Endometrial microvascular endothelial cells (primary cell): ENCODE data around the gene RAB5B. TPM values are rescaled to one million over a fixed set of nuclear protein-coding genes. Genes with fewer than 3 reads are reported as not detected.

Experiments used
- in situ Hi-C: cut with HindIII; loops from 2 replicates; pipeline ENCODE4 v1.10.0; 2017; ENCODE audit warnings: low sequenced_read_pairs, low pct_unique_long_range_greater_than_20kb; ENCODE audit errors: inconsistent ontology term
- total RNA-seq: library from RNA; depleted of rRNA; stranded (reverse); fragments of >200 nt; gene quantifications from one replicate; pipeline ENCODE4 v1.2.3, GENCODE V29; 2015; ENCODE audit errors: inconsistent ontology term

Gene RAB5B
- total RNA-seq, 1 donor from 2014 or later: 53.3 TPM

DNA sequence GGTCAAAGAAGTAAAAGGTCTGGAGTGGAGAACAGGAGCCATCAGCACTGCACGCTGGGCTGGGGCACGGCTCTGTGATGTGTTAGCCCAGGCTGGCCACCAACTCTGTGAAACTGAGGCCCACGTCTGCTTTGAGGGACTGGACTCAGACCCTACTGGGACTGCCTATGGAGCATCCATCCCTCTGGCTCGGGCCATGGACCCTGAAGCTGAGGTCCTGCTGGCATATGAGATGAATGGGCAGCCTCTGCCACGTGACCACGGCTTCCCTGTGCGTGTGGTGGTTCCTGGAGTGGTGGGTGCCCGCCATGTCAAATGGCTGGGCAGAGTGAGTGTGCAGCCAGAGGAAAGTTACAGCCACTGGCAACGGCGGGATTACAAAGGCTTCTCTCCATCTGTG lies 30.3 kb downstream of the RAB5B start:
- in situ Hi-C loops: no loop called here

DNA sequence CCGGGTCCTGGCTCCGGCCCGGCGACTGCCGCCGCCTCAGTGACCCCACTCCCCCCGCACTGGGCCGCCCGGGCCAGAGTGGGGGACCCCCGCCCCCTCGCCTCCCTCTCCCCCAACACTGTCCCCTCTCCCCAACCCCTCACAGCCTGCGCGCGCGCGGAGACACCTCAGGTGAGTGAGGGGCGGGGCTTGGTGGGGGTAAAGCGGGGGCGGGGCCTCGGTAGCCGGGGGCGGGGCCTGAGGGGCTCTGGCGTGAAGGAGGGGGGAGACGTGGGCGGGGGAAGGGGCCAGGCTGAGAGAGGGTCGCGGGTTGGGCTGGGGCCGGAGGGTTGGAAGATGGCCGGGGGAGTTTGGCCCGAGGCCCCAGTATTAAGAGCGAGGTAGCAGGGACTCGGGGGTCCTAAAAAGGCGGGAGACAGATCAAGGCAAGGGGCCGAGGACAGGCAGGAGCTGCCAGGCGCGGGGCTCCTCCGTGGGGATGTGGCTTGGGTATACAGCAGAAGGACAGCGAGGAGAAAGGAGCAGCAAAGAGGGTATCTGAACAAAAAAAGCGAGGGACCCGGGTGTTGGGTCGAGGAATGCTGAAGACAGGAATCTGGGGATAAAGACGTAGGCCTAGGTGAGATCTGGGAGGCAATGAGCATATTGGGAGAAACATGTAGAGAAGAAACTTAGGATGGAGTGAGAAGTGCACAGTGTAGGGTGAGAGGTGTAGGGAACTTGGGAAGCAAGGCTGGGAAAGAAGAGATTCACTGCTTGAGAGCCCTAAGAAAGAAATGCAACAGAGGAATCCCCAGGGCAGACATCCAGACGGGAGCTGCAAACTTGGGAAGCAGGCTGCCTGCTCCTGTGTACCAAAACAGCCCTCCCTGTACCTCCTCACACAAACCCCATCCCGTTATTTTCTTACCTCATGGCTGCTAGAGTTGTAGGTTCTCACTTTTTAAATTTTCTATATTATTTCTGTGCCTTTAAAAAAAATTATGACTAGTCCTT lies 34.0 kb downstream of the RAB5B start:
- in situ Hi-C loops: no loop called here

DNA sequence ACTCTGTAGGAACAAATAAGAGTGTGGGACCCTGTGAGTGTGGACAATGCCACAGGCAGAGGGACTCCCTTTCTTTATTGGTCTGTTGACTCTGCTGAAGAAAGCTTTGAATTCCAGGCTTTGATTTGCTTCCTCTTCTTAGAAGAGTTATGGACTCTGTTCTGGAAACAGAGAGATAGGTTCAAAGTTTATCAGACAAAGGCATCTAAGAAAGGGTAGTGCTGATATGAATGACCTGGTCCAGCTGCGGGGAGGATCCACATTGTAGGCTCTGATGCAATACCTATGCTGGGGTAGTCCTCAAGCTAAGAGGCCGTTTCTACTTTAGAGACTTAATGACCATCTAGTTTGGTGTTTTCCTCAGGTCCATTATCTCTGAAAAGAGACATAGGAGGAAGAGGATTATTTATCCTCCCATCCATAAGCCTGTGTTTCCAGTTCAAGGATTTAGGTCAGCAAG lies 36.3 kb downstream of the RAB5B start:
- in situ Hi-C loops: no loop called here

DNA sequence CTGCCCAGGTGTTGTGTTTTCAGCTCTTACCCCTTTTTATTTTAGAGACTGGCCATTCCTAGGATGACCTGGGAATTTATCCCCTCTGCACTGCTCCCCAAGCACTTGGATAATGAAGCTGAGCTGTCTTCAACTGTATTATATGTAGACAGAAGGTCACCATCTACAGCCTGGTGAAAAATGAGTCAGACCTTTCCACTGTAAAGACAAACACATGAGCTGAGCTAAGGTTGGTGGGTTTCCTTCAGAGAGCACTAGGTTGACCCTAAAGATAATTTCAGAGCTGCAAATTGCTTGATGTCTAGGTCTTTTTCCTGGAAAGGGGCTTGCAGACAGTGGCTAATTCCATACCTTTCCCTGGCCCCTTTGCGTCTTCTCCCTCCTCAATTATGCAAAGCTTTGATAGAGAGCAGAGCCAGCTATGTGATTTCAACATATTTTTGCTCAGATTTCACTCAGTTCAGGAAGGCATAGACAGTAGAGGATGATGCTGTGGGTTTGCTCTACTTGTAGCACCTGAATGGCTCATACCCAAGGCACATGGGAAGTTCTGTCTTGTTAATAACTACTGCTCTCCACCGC lies 37.7 kb downstream of the RAB5B start:
- in situ Hi-C loops: no loop called here

DNA sequence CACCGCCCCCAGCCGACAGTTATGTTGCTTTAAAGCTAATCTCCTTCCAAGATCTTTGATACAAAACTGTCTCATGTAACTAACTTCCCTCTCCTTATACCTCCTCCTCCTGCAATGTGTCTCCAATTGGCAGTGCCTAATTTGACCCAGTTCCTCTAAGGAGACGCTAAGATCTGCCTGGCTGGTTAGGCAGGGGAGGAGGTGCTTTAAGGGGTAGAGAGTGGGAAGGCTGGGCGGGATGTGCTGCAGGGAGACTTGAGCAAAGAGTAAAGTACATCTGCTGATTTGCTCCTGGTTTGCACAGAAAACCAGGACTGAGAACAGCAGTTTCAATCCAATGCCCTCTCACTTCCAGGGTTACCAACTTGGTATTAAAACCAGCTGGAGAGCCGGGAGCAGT lies 39.6 kb downstream of the RAB5B start:
- in situ Hi-C loops: no loop called here

DNA sequence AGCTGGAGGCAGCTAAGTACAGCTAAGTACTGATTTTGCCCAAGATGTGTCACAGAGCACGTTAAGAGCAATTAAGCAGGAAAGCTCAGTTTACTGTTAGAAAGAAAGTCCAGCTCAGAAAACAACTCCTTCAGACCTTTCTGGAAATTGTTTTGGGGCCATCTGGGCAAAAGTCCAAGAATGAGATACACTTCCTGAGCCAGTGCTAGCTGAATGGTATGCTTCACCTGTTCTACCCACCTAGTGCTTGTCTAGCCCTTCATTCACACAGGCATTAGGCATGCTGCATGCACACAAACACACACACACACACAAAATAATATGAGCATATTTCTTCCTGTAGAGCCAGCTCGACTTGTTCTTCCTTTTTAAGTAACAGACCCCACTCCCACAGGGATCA lies 40.3 kb downstream of the RAB5B start:
- in situ Hi-C loops: no loop called here

DNA sequence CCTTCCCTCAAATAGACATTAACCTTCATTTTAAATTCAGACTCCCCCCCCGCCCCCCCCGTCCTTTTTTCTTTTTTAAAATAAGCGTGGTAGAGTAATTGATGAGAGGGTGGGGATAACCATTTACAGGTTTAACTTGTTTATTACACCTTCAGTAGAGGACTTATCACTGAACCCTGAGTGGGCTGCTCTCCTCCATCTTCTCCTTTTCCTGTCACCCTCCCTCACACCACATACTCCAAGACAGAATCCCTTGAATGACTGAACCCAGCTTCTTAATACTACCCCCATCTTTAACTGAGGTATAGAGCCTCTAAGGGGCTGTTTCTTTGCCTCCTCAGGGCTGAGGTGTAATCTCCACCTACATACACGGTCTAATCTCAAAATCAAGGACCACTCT lies 43.3 kb downstream of the RAB5B start:
- in situ Hi-C loops: no loop called here

DNA sequence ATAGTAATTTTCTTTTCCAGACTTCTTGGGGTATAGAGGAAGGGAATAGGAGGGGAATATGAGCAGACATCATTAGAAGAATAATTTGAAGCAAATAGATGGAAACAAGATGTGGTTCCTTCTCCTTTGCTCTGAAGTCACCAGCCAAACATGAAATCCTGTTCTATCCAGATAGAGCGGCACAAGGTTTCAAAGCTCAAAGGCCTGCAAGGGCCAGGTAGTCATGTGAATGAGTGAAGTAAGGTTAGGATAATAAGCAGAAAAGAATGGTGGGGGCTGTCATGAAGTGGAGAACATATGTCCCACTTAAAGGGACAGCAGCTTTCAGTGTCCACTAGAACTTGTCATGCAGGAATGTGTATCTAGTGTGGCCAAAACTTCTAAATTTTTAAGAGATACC lies 44.5 kb downstream of the RAB5B start:
- in situ Hi-C loops: no loop called here

DNA sequence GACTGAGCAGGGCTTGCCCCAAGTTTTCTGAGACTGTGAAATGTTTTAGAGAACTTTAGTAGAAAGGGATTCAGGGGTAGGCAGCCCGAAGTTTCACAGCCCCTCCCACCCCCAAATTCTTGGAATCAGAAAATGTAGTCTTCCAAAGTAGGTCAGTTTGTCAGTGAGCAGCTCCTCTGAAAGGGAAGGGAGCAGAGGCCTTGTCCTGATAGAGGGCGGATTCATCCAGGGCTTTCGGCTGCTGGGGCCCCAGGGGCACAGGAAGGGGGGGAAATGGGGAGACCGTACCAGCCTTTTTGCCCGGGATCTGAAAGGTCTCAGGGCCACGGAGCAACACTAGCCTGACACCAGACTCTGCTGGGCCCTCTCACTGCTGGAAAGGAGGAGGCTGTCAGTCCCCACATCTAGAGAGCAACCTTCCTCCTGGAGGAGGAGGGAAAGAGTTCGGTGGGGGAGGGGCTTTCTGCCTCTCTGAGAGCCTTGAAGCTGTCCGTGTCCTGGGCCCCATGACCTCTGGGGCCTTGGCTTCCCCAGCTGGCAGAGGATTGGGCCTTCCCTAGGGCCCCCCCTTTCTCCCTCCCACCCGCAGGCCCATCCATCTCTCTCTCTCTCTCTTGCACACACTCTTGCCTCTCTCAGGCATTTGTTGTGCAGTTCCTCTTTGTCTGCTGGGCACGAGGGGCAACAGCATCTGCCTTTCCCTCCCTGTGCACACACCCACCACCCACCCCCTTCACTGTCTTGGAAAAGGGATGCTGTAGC lies 46.7 kb downstream of the RAB5B start, which contains the start of gene IKZF4:
Gene IKZF4 (plus strand): TSS at position 621 of the 762 bp plus-strand sequence. CDS start 451 bp downstream, outside the sequence.
- in situ Hi-C loops: no loop called here

DNA sequence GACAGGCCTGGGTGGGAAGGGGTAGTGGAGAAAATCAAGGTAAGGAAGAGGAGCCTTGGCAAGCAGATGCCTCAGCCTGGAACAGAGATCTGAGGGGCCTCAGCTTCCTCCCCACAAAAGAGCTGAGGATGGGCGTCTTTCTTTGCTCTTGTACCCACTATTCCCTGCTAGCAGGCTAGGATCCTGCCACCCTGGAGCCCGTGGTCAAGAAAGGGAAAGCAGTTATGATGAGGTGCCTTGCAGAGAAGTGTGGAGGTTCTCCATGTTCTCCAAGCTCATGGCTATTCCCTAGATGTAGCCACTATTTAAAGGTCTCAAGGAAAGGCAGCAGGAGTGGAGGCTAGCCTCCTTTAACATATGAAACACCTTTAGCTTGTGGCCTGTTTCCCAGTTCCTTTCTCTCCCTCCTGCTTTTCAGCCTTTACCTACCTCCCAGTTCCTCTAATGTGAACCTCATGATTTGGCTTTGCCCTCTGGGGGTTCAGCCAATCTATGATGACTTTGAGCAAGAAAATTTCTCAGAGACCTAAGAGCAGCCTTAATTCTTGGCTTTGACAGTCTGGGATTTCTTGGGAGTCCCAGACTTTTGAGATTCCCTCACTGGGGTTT lies 48.1 kb downstream of the RAB5B start:
- in situ Hi-C loops: no loop called here

DNA sequence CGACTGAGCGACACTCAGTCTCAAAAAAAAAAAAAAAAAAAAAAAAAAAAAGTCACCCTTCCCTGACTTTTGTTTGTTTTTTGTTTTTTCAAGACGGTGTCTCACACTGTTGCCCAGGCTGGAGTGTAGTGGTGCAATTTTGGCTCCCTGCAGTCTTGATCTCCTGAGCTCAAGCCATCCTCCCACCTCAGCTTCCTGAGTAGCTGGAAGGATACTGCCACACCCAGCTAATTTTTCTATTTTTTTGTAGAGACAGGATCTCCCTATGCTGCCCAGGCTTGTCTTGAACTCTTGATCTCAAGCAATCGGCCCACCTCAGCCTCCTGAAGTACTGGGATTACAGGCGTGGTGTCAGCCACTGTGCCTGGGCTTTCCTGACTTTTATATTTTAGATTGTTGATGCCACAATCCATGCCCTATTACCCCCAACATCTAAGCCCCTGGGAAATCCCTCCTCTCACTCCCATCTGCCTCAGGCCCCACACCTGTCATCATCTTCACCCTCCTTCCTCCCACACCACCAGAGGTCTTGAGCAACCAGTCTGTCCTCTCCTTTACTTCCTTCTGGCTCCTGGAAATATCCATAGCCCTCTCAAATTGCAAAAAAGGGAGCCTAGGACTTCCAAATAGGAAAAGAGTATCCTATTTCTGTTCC lies 54.8 kb downstream of the RAB5B start:
- in situ Hi-C loops: no loop called here

DNA sequence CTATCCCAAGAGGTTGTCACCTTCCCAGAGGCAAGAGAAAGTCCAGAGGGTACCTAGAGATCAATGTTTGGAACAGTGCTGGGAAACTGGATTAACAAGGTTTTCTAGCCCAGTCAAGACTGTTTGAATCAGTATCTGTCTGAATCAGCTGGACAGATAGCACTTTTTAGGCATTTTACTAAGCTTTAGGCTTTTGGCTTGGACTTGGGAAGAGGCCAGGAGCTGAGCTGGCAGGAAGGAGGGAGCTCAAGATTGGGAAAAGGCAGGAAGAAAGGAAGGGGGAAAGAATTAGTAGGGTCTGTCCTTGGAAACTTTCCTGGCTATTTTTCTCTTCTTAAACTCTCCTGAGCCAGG lies 55.3 kb downstream of the RAB5B start:
- in situ Hi-C loops: no loop called here

DNA sequence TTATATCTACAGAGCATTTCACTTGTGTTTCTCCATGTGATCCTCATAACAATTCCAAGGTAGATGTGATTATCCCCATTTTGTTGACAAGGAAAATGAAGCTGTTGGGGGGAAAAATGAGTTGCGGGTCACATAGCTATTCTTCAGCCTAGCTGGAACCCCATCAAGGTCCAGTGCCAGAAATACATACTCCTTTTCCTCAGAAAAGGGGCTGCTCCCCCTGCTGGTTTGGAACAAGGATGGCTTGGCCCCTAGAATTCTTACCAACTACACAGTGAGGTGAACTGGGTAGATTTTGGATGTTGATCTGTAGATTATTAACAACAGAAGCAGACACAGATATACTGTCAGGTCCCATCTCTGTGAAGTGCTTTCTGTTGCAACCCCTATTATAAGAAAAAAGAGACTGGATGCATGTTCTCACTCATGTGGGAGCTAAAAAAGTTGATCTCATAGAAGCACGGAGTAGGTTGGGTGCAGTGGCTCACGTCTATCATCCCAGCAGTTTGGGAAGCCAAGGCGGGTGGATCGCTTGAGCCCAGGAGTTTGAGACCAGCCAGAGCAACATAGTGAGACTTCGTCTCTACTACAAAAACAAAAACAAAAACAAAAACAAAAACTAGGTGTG lies 55.9 kb downstream of the RAB5B start:
- in situ Hi-C loops: no loop called here

DNA sequence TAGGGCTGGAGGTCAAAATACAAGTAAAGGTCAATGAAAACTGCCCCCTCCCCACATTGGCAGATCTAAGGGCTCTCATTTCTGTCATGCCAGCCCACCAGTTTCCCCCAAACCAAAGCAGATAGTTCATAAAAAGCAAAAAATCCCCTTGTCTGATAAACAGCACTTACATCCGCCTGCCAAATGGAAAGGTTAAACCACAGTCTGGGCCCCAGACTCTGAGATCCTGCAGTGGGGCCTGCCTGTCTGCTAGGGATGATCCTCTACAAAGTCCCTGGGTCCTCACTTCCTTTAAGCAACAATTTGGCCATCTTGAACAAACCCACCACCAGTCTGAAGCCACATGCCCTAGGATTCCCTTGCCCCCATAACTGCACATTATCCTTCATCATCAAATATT lies 58.1 kb downstream of the RAB5B start:
- in situ Hi-C loops: no loop called here

DNA sequence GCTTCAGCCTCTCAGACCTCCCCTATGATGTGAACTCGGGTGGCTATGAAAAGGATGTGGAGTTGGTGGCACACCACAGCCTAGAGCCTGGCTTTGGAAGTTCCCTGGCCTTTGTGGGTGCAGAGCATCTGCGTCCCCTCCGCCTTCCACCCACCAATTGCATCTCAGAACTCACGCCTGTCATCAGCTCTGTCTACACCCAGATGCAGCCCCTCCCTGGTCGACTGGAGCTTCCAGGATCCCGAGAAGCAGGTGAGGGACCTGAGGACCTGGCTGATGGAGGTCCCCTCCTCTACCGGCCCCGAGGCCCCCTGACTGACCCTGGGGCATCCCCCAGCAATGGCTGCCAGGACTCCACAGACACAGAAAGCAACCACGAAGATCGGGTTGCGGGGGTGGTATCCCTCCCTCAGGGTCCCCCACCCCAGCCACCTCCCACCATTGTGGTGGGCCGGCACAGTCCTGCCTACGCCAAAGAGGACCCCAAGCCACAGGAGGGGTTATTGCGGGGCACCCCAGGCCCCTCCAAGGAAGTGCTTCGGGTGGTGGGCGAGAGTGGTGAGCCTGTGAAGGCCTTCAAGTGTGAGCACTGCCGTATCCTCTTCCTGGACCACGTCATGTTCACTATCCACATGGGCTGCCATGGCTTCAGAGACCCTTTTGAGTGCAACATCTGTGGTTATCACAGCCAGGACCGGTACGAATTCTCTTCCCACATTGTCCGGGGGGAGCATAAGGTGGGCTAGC lies 60.9 kb downstream of the RAB5B start:
- in situ Hi-C loops: no loop called here

DNA sequence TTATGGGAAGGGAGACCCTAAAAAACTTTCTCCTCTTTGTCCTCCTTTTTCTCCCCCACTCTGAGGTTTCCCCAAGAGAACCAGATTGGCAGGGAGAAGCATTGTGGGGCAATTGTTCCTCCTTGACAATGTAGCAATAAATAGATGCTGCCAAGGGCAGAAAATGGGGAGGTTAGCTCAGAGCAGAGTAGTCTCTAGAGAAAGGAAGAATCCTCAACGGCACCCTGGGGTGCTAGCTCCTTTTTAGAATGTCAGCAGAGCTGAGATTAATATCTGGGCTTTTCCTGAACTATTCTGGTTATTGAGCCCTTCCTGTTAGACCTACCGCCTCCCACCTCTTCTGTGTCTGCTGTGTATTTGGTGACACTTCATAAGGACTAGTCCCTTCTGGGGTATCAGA lies 63.3 kb downstream of the RAB5B start:
- in situ Hi-C loops: no loop called here

DNA sequence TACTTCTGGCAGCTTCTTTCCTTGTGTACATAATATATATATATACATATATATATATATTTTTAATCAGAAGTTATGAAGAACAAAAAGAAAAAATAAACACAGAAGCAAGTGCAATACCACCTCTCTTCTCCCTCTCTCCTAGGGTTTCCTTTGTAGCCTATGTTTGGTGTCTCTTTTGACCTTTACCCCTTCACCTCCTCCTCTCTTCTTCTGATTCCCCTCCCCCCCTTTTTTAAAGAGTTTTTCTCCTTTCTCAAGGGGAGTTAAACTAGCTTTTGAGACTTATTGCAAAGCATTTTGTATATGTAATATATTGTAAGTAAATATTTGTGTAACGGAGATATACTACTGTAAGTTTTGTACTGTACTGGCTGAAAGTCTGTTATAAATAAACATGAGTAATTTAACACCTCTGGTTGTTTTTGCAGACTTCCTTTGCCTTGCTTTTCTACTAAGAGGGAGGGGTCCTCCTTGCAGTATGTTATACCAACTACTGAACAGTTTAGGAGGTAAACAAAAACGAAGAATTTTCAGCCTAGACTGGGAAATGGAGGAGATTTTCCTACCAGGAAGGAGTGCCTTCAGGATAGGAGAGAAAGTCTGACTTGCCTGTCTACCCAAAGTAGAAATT lies 64.3 kb downstream of the RAB5B start:
- in situ Hi-C loops: no loop called here
